LNCaP clone FGC (cell line): ENCODE measurements around the gene C1orf216.

Experiments
- DNase-seq: peaks from one replicate; pipeline ENCODE4 v3.0.0-alpha.2; 2011; ENCODE audit warnings: low read depth
- H3K4me3 ChIP-seq: 2 replicates; pipeline ENCODE4 v1.5.1; 2011; ENCODE audit warnings: mild to moderate bottlenecking, low read depth, low read length, control low read depth
- CTCF ChIP-seq: IDR thresholded peaks from 2 replicates; pipeline ENCODE4 v1.5.1; 2012; ENCODE audit warnings: mild to moderate bottlenecking; ENCODE audit not compliant: control insufficient read depth, insufficient read depth; ENCODE audit errors: extremely low read depth

Gene C1orf216

DNA sequence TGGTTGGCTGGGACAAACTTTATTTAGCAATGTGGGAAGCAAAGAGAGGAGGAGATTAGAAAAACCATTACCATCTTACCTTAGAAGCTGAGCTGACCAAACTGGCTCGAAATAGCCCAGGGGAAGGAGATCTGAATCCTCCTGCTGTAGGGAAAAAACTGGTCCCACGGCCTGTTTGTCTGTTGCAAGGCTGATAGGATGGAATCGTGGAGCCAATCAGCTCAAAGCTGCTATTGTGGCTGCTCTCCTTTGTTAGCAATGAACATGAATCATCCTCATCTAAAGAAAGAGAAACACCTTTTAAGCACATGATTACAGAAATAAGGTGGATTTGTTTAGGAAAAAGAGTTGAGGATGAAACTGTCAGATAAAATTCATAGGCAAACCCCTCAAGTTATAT lies 29.6 kb upstream of the C1orf216 start:
- no peak overlapping the region for H3K4me3 ChIP-seq
- no peak for TF ChIP-seq CTCF
- DNase-seq = no peak

DNA sequence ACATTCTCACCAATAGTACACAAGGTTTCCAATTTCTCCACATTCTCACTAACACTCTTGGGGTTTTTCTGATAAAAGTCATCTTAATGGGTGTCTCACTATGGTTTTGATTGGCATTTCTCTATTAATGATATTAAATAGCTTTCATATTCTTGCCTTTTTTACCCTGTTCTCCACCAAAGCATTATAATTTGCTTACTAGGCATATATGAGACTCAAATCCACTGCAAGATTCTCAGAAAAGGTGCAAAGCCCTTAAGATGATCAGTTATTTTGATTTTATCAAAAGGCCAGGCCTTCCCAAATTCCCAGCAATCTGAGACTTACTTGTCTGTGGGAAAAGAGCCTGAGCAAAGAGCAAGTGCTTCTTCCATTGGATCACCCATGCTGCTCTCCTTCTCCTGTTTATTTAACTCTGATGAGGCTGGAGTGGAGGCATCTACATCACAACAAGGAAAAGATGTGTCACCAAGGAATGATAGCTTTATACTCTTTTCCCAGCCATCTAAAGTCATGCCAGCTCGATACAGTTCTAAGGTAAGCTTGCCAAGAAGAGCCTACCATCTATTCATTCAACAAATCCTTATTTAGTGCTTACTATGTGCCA lies 26.5 kb upstream of the C1orf216 start:
- DNase-seq = no peak
- H3K4me3 ChIP-seq = no peak overlapping the region
- no peak for TF ChIP-seq CTCF

DNA sequence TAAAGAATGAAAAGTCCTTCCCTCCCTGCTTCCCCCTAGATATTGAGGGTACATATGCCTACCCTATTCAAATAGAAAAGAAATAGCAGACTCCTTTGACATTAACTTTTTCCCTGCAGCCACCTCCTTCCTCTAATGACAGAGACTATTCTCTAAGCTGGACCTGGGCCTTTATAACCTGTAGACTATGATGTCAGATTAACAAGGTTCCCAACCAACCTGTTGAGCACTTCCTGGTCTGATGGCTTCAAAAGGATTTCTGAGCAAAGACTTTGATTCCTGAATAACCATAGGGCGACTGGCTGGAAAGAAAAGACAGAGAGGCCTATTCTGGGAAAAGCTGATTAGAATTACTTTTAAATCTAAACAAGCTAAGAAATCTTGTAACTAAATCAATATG lies 18.4 kb upstream of the C1orf216 start:
- TF ChIP-seq CTCF = no peak
- H3K4me3 ChIP-seq = no peak overlapping the region
- no peak for DNase-seq

DNA sequence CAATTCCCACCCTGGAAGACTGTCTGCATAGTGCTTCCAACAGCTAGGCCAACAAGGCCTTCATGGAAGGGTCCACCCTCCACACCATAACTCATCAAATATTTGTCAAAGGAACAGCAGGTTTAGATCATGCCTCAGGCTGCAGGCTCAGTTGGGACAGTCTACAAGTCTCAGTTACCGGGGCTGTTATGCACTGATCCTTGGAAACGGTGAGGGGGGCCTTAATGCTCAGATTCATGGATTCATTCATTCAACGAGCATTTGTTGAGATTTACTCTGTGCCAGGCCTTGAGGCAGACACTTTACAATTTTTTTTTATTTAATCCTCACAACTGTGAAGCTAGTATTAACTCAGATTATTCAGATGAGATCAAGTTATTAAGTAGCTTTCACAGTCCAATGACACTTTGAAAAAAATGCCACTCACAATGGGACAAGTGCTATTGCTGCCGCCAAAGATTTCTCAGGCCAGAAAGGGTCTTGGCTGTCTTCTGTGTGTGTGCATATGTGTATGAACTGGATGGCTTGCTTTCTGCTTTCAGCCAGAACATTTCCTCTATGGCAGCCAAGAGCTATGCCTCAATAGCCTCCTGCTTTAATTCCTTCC lies 8.9 kb upstream of the C1orf216 start:
- TF ChIP-seq CTCF = no peak
- H3K4me3 ChIP-seq = no peak overlapping the region
- DNase-seq = no peak

DNA sequence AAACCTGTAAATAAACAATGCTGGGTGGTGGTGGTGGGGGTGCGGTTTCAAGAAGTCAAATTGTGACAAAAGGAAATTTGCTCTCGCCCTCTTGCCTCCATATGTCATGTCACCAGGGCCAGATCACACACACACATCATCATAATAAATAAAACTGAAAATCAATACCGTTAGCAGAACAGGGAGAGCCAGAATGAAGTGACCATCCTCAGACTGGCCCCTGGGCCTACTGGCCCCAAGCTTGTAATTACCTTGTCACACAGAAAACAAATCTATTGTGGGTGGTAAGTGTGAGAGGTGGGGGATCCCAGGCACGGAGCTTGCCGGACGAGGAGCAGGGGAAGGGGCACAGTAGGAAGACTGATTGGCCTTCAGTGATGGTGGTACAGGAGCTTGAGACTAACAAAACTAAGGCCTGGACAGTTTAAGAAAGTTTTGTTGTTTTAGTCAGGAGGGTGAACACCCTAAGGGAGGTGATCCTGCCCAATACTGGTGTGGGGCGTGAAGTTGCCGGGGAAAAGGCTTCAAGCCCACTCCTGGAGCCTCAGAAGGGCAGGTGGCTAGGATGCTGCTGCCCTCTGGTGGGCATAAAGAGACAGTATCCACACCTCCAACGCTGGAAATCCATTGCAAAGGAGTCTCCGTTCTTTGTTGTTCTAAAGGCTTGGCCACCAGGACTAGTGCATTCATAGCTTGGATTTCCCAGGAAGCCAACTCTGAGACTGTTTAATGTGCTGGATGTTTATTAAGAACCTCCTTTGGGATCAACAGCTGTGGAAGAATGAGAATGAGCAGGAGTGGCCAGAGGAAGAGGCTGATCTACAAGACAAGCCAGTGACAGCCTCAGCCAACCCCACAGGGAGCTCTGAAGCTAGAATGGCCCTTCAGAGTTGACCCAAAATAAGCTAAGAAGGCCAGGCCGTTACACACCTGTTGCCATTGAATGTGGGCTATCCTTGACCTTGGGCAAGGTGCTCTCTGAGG lies 8.1 kb upstream of the C1orf216 start:
- peak; percentile 89 for TF ChIP-seq CTCF
- no peak for DNase-seq
- no peak overlapping the region for H3K4me3 ChIP-seq

DNA sequence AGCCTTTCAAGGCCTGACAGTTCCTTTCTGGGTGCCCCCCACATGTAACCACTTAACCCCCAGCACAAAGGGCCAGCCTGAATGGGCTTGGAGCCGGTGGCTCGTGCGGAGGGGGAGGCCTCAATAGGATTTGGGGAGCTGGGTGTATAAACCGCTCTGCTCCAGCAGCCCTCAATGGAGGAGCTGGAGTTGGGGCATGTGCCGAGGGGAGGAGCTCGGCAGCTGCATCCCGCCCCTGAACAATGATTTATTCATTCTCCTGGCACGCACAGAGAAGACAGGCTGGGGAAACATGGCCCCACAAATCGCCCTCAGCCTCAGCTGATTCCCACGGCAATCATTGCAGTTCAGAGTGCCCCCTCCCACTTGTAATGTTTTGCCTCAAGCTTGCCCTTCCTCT lies 6.9 kb upstream of the C1orf216 start:
- no peak for TF ChIP-seq CTCF
- DNase-seq = no peak
- H3K4me3 ChIP-seq = no peak overlapping the region
